ENCODE data around the gene UHRF1. TPM values are rescaled to one million over a fixed set of nuclear protein-coding genes. Genes with fewer than 3 reads are reported as not detected.

UHRF1 gene
- total and polyA plus RNA-seq, 2 of the 13 experiments (the other 11 are each of a cell fraction or from before 2014, with no cell fraction given), result 6.8 to 78.4 TPM

DNA sequence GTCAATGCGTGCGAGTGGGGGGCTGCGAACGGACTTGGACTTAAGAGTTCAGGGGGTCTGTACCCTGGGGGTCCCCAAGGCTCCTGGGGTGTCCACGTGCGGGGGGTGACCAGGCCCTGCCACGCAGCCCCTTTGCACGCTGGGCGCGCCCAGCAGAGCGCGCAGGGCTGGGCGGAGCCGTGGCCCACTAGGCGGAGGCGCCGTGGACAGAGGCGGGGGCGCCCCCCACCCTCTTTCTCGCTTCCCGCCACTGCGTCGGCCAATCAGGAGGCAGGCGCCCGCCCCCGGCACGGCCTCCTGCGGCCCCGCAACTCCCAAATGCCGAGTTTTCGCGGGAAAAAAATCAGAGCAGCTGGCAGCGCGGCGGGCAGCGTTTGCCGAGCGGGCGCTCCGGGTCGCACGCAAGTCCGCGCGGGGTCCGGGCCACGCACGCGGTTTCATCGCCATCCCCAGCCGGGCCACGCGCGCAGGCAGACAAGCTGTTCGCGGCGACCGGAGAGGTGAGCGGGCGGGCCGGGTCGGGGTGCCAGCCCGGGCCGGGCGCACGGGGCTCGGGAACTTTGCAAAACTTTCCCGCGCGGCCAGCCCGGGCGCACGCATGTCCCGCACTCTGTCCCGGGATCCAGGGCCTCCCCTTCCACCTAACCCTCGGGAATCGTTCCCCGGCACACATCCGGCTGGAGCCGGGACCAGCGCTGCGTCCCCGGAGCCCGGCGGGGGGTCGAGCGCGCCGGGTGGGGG, at the start of gene UHRF1 (continued):
- TF ChIP-seq ZNF749 (CRISPR knock-in tag; IDR thresholded peaks at IDR 0.05; ENCODE audit: borderline replicate concordance), result no peak
- TF ChIP-seq, protein P1, sequence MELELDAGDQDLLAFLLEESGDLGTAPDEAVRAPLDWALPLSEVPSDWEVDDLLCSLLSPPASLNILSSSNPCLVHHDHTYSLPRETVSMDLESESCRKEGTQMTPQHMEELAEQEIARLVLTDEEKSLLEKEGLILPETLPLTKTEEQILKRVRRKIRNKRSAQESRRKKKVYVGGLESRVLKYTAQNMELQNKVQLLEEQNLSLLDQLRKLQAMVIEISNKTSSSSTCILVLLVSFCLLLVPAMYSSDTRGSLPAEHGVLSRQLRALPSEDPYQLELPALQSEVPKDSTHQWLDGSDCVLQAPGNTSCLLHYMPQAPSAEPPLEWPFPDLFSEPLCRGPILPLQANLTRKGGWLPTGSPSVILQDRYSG (CRISPR knock-in tag; IDR thresholded peaks at IDR 0.05), result 0 out of 2 replicates have a peak, but pooled peaks have one; percentile 40
- TF ChIP-seq, protein P2, sequence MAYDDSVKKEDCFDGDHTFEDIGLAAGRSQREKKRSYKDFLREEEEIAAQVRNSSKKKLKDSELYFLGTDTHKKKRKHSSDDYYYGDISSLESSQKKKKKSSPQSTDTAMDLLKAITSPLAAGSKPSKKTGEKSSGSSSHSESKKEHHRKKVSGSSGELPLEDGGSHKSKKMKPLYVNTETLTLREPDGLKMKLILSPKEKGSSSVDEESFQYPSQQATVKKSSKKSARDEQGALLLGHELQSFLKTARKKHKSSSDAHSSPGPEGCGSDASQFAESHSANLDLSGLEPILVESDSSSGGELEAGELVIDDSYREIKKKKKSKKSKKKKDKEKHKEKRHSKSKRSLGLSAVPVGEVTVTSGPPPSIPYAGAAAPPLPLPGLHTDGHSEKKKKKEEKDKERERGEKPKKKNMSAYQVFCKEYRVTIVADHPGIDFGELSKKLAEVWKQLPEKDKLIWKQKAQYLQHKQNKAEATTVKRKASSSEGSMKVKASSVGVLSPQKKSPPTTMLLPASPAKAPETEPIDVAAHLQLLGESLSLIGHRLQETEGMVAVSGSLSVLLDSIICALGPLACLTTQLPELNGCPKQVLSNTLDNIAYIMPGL (CRISPR knock-in tag; IDR thresholded peaks at IDR 0.05; ENCODE audit: borderline replicate concordance in 1 of 2, low read depth in 1 of 2), result no peak
- 0 out of 2 replicates have a peak, but pooled peaks have one; percentile 83 for TF ChIP-seq ZNF234 (CRISPR knock-in tag; conservative IDR thresholded peaks at IDR 0.05)
- peak; percentile 16; the same call in 1 of the 2 replicates for TF ChIP-seq ZC3H13 (CRISPR knock-in tag; IDR thresholded peaks at IDR 0.05)
- 0 out of 2 replicates have a peak, but pooled peaks have one; percentile 19 for TF ChIP-seq ZNF776 (CRISPR knock-in tag; IDR thresholded peaks at IDR 0.05)
- TF ChIP-seq, protein P3, sequence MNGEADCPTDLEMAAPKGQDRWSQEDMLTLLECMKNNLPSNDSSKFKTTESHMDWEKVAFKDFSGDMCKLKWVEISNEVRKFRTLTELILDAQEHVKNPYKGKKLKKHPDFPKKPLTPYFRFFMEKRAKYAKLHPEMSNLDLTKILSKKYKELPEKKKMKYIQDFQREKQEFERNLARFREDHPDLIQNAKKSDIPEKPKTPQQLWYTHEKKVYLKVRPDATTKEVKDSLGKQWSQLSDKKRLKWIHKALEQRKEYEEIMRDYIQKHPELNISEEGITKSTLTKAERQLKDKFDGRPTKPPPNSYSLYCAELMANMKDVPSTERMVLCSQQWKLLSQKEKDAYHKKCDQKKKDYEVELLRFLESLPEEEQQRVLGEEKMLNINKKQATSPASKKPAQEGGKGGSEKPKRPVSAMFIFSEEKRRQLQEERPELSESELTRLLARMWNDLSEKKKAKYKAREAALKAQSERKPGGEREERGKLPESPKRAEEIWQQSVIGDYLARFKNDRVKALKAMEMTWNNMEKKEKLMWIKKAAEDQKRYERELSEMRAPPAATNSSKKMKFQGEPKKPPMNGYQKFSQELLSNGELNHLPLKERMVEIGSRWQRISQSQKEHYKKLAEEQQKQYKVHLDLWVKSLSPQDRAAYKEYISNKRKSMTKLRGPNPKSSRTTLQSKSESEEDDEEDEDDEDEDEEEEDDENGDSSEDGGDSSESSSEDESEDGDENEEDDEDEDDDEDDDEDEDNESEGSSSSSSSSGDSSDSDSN (CRISPR knock-in tag; IDR thresholded peaks at IDR 0.05), result peak; percentile 13; the same call in 1 of the 2 replicates
- no peak for TF ChIP-seq RFXAP (CRISPR knock-in tag; IDR thresholded peaks at IDR 0.05; ENCODE audit: borderline replicate concordance)
- no peak for TF ChIP-seq ZNF781 (CRISPR knock-in tag; IDR thresholded peaks at IDR 0.05; ENCODE audit: borderline replicate concordance, not compliant biosample characterization)
- TF ChIP-seq NCOA1 (CRISPR knock-in tag; IDR thresholded peaks at IDR 0.05), result no peak
- no peak for TF ChIP-seq CBX5 (CRISPR knock-in tag; IDR thresholded peaks at IDR 0.05; ENCODE audit: borderline replicate concordance)
- 0 out of 2 replicates have a peak, but pooled peaks have one; percentile 59 for TF ChIP-seq ZNF543 (CRISPR knock-in tag; IDR thresholded peaks at IDR 0.05)
- TF ChIP-seq KLF16 (CRISPR knock-in tag; IDR thresholded peaks at IDR 0.05), result no peak
- TF ChIP-seq NFATC3 (CRISPR knock-in tag; IDR thresholded peaks at IDR 0.05), result no peak
- no peak for TF ChIP-seq TEAD3 (CRISPR knock-in tag; optimal IDR thresholded peaks at IDR 0.05; ENCODE audit: borderline replicate concordance)
- no peak for TF ChIP-seq U2AF1 (optimal IDR thresholded peaks at IDR 0.05; ENCODE audit: low read depth, low read length)
- no peak; the same call in 1 of the 2 replicates for TF ChIP-seq SNAPC2 (CRISPR knock-in tag; IDR thresholded peaks at IDR 0.05)
- peak; percentile 79; the same call in 1 of the 2 replicates for TF ChIP-seq ZNF879 (CRISPR knock-in tag; IDR thresholded peaks at IDR 0.05)
- no peak for TF ChIP-seq CEBPB (IDR thresholded peaks at IDR 0.05; ENCODE audit: borderline replicate concordance, low read depth, low read length)
- TF ChIP-seq POLR2AphosphoS2 (IDR thresholded peaks at IDR 0.05; ENCODE audit: low read depth, low read length), result no peak
- no peak for TF ChIP-seq ZNF205 (CRISPR knock-in tag; IDR thresholded peaks at IDR 0.05)
- TF ChIP-seq POLR2G (IDR thresholded peaks at IDR 0.05; ENCODE audit: low read depth, low read length), result peak; percentile 71
- no peak for TF ChIP-seq ZNF83 (CRISPR knock-in tag; IDR thresholded peaks at IDR 0.05; ENCODE audit: borderline replicate concordance)
- TF ChIP-seq KLF15 (CRISPR knock-in tag; IDR thresholded peaks at IDR 0.05; ENCODE audit: borderline replicate concordance), result no peak
- TF ChIP-seq, protein P4, sequence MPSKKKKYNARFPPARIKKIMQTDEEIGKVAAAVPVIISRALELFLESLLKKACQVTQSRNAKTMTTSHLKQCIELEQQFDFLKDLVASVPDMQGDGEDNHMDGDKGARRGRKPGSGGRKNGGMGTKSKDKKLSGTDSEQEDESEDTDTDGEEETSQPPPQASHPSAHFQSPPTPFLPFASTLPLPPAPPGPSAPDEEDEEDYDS (CRISPR knock-in tag; IDR thresholded peaks at IDR 0.05), result peak; percentile 65; the same call in 1 of the 2 replicates
